GM15510 (cell line): ENCODE results near the gene DLL1.

ENCODE experiments used
- POLR2A ChIP-seq: IDR thresholded peaks from 3 replicates; pipeline ENCODE4 v1.6.1; 2011; ENCODE audit warnings: borderline replicate concordance; ENCODE audit not compliant: insufficient read length; ENCODE audit errors: extremely low read depth

DLL1 gene

GRCh38 chr6:170266061-170266825 lies 24.6 kb downstream of the DLL1 start:
- TF ChIP-seq POLR2A, result no peak

- TF ChIP-seq POLR2A, result no peak
Observed at GRCh38 chr6:170265655-170266054, 25.2 kb downstream of the DLL1 start.

GRCh38 chr6:170264086-170264485 lies 26.8 kb downstream of the DLL1 start:
- TF ChIP-seq POLR2A, result no peak

- no peak for TF ChIP-seq POLR2A
Observed at GRCh38 chr6:170263410-170263809, 27.5 kb downstream of the DLL1 start.

- TF ChIP-seq POLR2A, result no peak
Observed at GRCh38 chr6:170262489-170263088, 28.3 kb downstream of the DLL1 start.

GRCh38 chr6:170261643-170262488 lies 29.0 kb downstream of the DLL1 start:
- TF ChIP-seq POLR2A, result no peak

- TF ChIP-seq POLR2A, result no peak
Observed at GRCh38 chr6:170260686-170261085, 30.2 kb downstream of the DLL1 start.

- TF ChIP-seq POLR2A, result no peak
Observed at GRCh38 chr6:170259278-170259677, 31.6 kb downstream of the DLL1 start.

- TF ChIP-seq POLR2A, result no peak
Observed at GRCh38 chr6:170258407-170258806, 32.5 kb downstream of the DLL1 start.

- no peak for TF ChIP-seq POLR2A
Observed at GRCh38 chr6:170257376-170257775, 33.5 kb downstream of the DLL1 start.

GRCh38 chr6:170256641-170257040 lies 34.2 kb downstream of the DLL1 start:
- no peak for TF ChIP-seq POLR2A

- no peak for TF ChIP-seq POLR2A
Observed at GRCh38 chr6:170255426-170256125, 35.3 kb downstream of the DLL1 start.

GRCh38 chr6:170254315-170255213 lies 36.3 kb downstream of the DLL1 start:
- TF ChIP-seq POLR2A, result no peak

- TF ChIP-seq POLR2A, result no peak
Observed at GRCh38 chr6:170253910-170254269, 37.0 kb downstream of the DLL1 start.
